Esophagus muscularis mucosa (tissue), 4 donors: ENCODE measurements around the gene TMPRSS9. TPM values are rescaled to one million over a fixed set of nuclear protein-coding genes. Genes with fewer than 3 reads are reported as not detected.

Experiments used
- DNase-seq: peaks from one replicate; pipeline ENCODE4 v3.0.0-alpha.2; 2017; ENCODE audit errors: extremely low spot score
- H3K27ac ChIP-seq, 4 donors: fragments of 200-600 bp; sonication (generic); replicated peaks in 1 of 4; 1 replicate in 3 of 4; 2 replicates in 1 of 4; pipeline ENCODE4 v1.5.1; 2016 to 2019; ENCODE audit warnings: mild to moderate bottlenecking in 1 of 4
- H3K27me3 ChIP-seq, 4 donors: fragments of 200-600 bp; sonication (generic); one replicate each; pipeline versions ENCODE4 v1.5.1 to v1.6.0; 2016 to 2019
- H3K36me3 ChIP-seq, 4 donors: fragments of 200-600 bp; sonication (generic); one replicate each; pipeline ENCODE4 v1.5.1; 2016 to 2019
- H3K4me1 ChIP-seq, 4 donors: fragments of 200-600 bp; sonication (generic); one replicate each; pipeline ENCODE4 v1.5.1; 2016 to 2019
- H3K4me3 ChIP-seq, 4 donors: fragments of 200-600 bp; sonication (generic); 1 replicate in 2 of 4; 2 replicates in 2 of 4; pipeline ENCODE4 v1.5.1; 2016 to 2019; ENCODE audit warnings: mild to moderate bottlenecking in 4 of 4, moderate library complexity in 1 of 4
- H3K9me3 ChIP-seq, 4 donors: fragments of 200-600 bp; sonication (generic); 1 replicate in 3 of 4; 2 replicates in 1 of 4; pipeline ENCODE4 v1.5.1; 2016 to 2019
- EP300 ChIP-seq: sonication (generic); formaldehyde crosslinking; IDR thresholded peaks from one replicate; pipeline ENCODE4 v1.6.1; 2017; ENCODE audit warnings: antibody characterized with exemption
- POLR2A ChIP-seq: fragments of 450-650 bp; IDR thresholded peaks from one replicate; pipeline ENCODE4 v1.6.1; 2017; ENCODE audit warnings: antibody characterized with exemption, moderate library complexity, mild to moderate bottlenecking, low read depth
- POLR2AphosphoS5 ChIP-seq, 2 donors: sonication (generic); formaldehyde crosslinking; IDR thresholded peaks; one replicate each; pipeline ENCODE4 v1.6.1; 2017; ENCODE audit warnings: antibody characterized with exemption in 2 of 2
- WGBS: methylation state at CpG from one replicate; pipeline ENCODE4 v1.1.5; 2018; 5-methylcytosine and 5-hydroxymethylcytosine counted together
- intact Hi-C: fragments of 100-400 bp; cut with DNase I; formaldehyde crosslinking; loops from one replicate; pipeline ENCODE4 v1.15.1; 2023
- total RNA-seq, 4 donors: library from RNA; depleted of rRNA; stranded (reverse); fragments of >200 nt; gene quantifications; one replicate each; pipeline versions ENCODE4 v1.1.0 to v1.2.1, GENCODE V29; 2016
- TF ChIP-seq, protein P1 (sequence below), 3 experiments: fragments of 200-600 bp in 2 of 3; fragments of 450-650 bp in 1 of 3; sonication (generic) in 2 of 3; IDR thresholded peaks; one replicate each; pipeline ENCODE4 v1.5.1; 2017 to 2019; ENCODE audit warnings: antibody characterized with exemption in 3 of 3, mild to moderate bottlenecking in 2 of 3, moderate library complexity in 1 of 3

The TMPRSS9 gene
- total RNA-seq, 4 donors from 2014 or later: 0.17 TPM; not detected in 3

- TF ChIP-seq EP300 (no peak), POLR2AphosphoS5 (IDR thresholded peaks at IDR 0.05) (no peak), POLR2A (no peak)
- TF ChIP-seq, protein P1, sequence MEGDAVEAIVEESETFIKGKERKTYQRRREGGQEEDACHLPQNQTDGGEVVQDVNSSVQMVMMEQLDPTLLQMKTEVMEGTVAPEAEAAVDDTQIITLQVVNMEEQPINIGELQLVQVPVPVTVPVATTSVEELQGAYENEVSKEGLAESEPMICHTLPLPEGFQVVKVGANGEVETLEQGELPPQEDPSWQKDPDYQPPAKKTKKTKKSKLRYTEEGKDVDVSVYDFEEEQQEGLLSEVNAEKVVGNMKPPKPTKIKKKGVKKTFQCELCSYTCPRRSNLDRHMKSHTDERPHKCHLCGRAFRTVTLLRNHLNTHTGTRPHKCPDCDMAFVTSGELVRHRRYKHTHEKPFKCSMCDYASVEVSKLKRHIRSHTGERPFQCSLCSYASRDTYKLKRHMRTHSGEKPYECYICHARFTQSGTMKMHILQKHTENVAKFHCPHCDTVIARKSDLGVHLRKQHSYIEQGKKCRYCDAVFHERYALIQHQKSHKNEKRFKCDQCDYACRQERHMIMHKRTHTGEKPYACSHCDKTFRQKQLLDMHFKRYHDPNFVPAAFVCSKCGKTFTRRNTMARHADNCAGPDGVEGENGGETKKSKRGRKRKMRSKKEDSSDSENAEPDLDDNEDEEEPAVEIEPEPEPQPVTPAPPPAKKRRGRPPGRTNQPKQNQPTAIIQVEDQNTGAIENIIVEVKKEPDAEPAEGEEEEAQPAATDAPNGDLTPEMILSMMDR (IDR thresholded peaks at IDR 0.05): no peak
- Histone ChIP-seq H3K4me1 (peaks cover 30 to 43% (median 42%) of the 10 kb centered on the region in 4 donors), H3K9me3 (no peaks in the 10 kb centered on the region), H3K27me3 (no peaks in the 10 kb centered on the region), H3K36me3 (peaks cover 6 to 24% (median 13%) of the 10 kb centered on the region in 4 donors), H3K4me3 (peak overlapping the region; percentile 63 to 98 (median 91)), H3K27ac (peak overlapping the region; percentile 90 to 96 (median 93))
- intact Hi-C loops: loop anchor here (1.0 kb wide), 2 partner anchors 104 to 136 kb away; no protein-coding TSS in a partner anchor
- WGBS: 1% methylated on average over 33 of the region's 45 CpGs
- no peak for DNase-seq
Observed at GRCh38 chr19:2475018-2475701, 115.1 kb downstream of the TMPRSS9 start.

Other genes starting within 250 kb of the TMPRSS9 start
- gene AP3D1, start 208.7 kb upstream of the TMPRSS9 start, total RNA-seq: 100 to 1,000 TPM in 2 of 4 donors, 10 to 100 TPM in 2; 76.0 to 156 (median 93.7) TPM
- 10 to 100 TPM; 10.8 to 13.2 (median 12.0) TPM for gene DOT1L, start 196.3 kb upstream of the TMPRSS9 start, total RNA-seq
- 10 to 100 TPM; 41.9 to 69.8 (median 55.3) TPM for gene PLEKHJ1, start 123.9 kb upstream of the TMPRSS9 start, total RNA-seq
- gene SF3A2, start 123.4 kb upstream of the TMPRSS9 start, total RNA-seq: 10 to 100 TPM; 29.5 to 56.9 (median 35.3) TPM
- 1 to 10 TPM in 3 of 4 donors, under 1 TPM in 1; 0.50 to 3.7 (median 1.3) TPM for gene AMH, start 110.9 kb upstream of the TMPRSS9 start, total RNA-seq
- gene JSRP1, start 103.8 kb upstream of the TMPRSS9 start, total RNA-seq: not detected
- gene PEAK3, start 78.1 kb upstream of the TMPRSS9 start, total RNA-seq: 1 to 10 TPM in 3 of 4 donors, under 1 TPM in 1; 0.78 to 2.3 (median 1.3) TPM
- gene LINGO3, start 52.1 kb upstream of the TMPRSS9 start, total RNA-seq: not detected
- gene LSM7, start 31.7 kb upstream of the TMPRSS9 start, total RNA-seq: 100 to 1,000 TPM in 3 of 4 donors, 10 to 100 TPM in 1; 76.4 to 113 (median 106) TPM
- 10 to 100 TPM; 25.0 to 42.4 (median 29.9) TPM for gene SPPL2B, start 31.6 kb upstream of the TMPRSS9 start, total RNA-seq
- gene TIMM13, start 67.3 kb downstream of the TMPRSS9 start, total RNA-seq: 10 to 100 TPM; 16.2 to 37.7 (median 28.1) TPM
- 10 to 100 TPM; 13.3 to 30.8 (median 19.3) TPM for gene LMNB2, start 96.7 kb downstream of the TMPRSS9 start, total RNA-seq
- gene GADD45B, start 115.9 kb downstream of the TMPRSS9 start, total RNA-seq: 100 to 1,000 TPM in 1 of 4 donors, 10 to 100 TPM in 3; 56.5 to 793 (median 90.5) TPM